Measurements from ENCODE around the gene TIGD1.

DNA sequence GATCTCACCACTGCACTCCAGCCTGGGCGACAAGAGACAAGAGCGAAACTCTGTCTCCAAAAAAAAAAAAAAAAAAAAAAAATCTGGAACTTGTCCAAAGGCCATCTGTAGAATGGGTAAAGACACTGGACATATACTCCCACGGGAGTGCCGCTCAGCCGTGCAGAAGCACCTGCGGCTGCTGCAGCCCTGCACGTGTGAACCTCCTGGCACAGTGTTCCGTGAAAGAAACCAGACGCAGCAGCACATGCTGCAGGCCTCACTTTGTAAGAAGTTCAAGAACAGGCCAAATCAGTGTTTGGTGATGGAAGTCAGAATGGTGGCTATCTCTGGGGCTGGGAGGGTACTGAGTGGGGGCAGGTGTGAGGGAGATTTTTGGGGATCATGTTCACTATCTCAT is 17.9 kb downstream of the TIGD1 start:
- TF ChIP-seq, protein P1, sequence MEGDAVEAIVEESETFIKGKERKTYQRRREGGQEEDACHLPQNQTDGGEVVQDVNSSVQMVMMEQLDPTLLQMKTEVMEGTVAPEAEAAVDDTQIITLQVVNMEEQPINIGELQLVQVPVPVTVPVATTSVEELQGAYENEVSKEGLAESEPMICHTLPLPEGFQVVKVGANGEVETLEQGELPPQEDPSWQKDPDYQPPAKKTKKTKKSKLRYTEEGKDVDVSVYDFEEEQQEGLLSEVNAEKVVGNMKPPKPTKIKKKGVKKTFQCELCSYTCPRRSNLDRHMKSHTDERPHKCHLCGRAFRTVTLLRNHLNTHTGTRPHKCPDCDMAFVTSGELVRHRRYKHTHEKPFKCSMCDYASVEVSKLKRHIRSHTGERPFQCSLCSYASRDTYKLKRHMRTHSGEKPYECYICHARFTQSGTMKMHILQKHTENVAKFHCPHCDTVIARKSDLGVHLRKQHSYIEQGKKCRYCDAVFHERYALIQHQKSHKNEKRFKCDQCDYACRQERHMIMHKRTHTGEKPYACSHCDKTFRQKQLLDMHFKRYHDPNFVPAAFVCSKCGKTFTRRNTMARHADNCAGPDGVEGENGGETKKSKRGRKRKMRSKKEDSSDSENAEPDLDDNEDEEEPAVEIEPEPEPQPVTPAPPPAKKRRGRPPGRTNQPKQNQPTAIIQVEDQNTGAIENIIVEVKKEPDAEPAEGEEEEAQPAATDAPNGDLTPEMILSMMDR (IDR thresholded peaks at IDR 0.05 in 2 of 3, conservative IDR thresholded peaks at IDR 0.05 in 1 of 3; ENCODE audit: borderline replicate concordance in 1 of 3, insufficient read depth in 1 of 3, low read depth in 2 of 3, low read length in 2 of 3): no peak
- TF ChIP-seq POLR2A (IDR thresholded peaks at IDR 0.05; ENCODE audit: borderline replicate concordance, extremely low read depth, insufficient read depth, insufficient read length) (no peak), EZH2 (IDR thresholded peaks at IDR 0.05) (no peak), EGR1 (IDR thresholded peaks at IDR 0.05; ENCODE audit: low read depth) (no peak), MAX (IDR thresholded peaks at IDR 0.05) (no peak), POLR2AphosphoS5 (IDR thresholded peaks at IDR 0.05; ENCODE audit: low read depth, low read length) (no peak)
